ENCODE measurements around the gene AFF3. TPM values are rescaled to one million over a fixed set of nuclear protein-coding genes. Genes with fewer than 3 reads are reported as not detected.
A peak's percentile ranks its signal among the peaks of the same experiment; 100 is the strongest.

Gene AFF3
- 10 to 100 TPM in 1 of 3 donors, 1 to 10 TPM in 2; 4.2 to 56.6 (median 5.2) TPM for total RNA-seq
- long read RNA-seq, donor 1, partial matches to known transcripts, result 1 of 5 reads
- long read RNA-seq, donor 1, other reads (novel, unspliced or antisense), result 4 of 5 reads
- long read RNA-seq, donor 2, result 0 reads

GRCh38 chr2:100142393-100142792 is at the start of gene AFF3:
AFF3 (minus strand) TSS chr2:100142590; CDS start chr2:100104454, 38,136 bp downstream.
- no peaks in the 10 kb centered on the region for H3K4me1 ChIP-seq (ENCODE audit: low read depth)
- TF ChIP-seq, protein P1, sequence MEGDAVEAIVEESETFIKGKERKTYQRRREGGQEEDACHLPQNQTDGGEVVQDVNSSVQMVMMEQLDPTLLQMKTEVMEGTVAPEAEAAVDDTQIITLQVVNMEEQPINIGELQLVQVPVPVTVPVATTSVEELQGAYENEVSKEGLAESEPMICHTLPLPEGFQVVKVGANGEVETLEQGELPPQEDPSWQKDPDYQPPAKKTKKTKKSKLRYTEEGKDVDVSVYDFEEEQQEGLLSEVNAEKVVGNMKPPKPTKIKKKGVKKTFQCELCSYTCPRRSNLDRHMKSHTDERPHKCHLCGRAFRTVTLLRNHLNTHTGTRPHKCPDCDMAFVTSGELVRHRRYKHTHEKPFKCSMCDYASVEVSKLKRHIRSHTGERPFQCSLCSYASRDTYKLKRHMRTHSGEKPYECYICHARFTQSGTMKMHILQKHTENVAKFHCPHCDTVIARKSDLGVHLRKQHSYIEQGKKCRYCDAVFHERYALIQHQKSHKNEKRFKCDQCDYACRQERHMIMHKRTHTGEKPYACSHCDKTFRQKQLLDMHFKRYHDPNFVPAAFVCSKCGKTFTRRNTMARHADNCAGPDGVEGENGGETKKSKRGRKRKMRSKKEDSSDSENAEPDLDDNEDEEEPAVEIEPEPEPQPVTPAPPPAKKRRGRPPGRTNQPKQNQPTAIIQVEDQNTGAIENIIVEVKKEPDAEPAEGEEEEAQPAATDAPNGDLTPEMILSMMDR (IDR thresholded peaks at IDR 0.05), result no peak
- no peak within 1 kb of the TSS for H3K4me3 ChIP-seq
- no peaks in the 10 kb centered on the region for H3K9me3 ChIP-seq
- intact Hi-C loops (cut with DNase I, micrococcal nuclease), result no loop called here
- peak; percentile 78 for ATAC-seq
- DNase-seq, result peak in 1 of 3 donors; percentile 31
- H3K36me3 ChIP-seq (ENCODE audit: low read depth), result no peaks in the 10 kb centered on the region

GRCh38 chr2:100189387-100189786 is 47.0 kb upstream of the AFF3 start:
- no peak for ATAC-seq

DNA sequence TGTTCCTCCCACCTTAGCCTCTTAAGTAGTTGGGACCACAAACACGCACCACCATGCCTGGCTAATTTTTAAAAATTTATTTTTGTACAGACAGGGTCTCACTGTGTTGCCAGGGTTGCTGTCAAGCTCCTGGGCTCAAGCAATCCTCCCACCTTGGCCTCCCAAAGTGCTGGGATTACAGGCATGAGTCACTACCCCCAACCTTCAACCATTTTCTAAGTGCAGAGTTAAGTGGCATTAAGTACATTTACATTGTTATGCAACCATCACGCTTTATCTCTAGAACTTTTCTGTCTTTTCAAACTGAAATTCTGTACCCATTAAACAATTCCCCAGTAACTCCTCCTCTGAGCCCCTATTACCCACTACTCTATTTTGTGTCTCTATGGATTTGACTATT is 45.9 kb upstream of the AFF3 start:
- DNase-seq (no peak), ATAC-seq (no peak)

More at GRCh38 chr2:100189387-100189786, 47.0 kb upstream of the AFF3 start:
- Histone ChIP-seq H3K9me3 (no peaks in the 10 kb centered on the region), H3K36me3 (ENCODE audit: low read depth) (no peaks in the 10 kb centered on the region), H3K4me3 (no peak overlapping the region), H3K4me1 (ENCODE audit: low read depth) (no peaks in the 10 kb centered on the region)
- DNase-seq, result no peak
- TF ChIP-seq, protein P1 (IDR thresholded peaks at IDR 0.05), result no peak
- intact Hi-C loops (cut with DNase I, micrococcal nuclease), result no loop called here

DNA sequence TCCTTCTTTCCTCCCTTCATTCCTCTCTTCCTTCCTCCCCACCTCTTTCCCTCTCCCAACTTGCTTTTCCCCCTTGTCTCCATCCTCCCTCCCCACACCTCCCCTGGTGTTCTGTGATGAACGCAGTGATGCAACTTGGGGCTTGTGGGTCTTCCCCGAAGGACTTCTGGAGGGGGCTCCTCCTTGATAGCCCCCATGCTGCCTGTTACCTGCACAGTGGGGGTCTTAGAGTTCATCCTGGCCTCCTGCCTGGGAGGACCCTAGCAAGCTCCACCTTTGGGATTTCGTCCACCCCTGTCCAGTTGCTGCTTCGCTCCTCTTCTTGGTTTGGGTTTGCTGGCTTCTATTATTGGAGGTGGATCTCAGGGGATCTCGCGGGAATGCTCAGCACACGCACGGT is 43.7 kb upstream of the AFF3 start:
- intact Hi-C loops (cut with DNase I, micrococcal nuclease), result no loop called here
- Histone ChIP-seq H3K9me3 (no peaks in the 10 kb centered on the region), H3K4me1 (ENCODE audit: low read depth) (no peaks in the 10 kb centered on the region), H3K4me3 (no peak overlapping the region), H3K36me3 (ENCODE audit: low read depth) (no peaks in the 10 kb centered on the region)
- ATAC-seq (no peak), DNase-seq (no peak)
- TF ChIP-seq, protein P1 (IDR thresholded peaks at IDR 0.05), result no peak

More for the DNA sequence above, 45.9 kb upstream of the AFF3 start:
- Histone ChIP-seq H3K4me3 (no peak overlapping the region), H3K9me3 (no peaks in the 10 kb centered on the region), H3K4me1 (ENCODE audit: low read depth) (no peaks in the 10 kb centered on the region), H3K36me3 (ENCODE audit: low read depth) (no peaks in the 10 kb centered on the region)
- TF ChIP-seq, protein P1 (IDR thresholded peaks at IDR 0.05), result no peak
- intact Hi-C loops (cut with DNase I, micrococcal nuclease), result no loop called here

DNA sequence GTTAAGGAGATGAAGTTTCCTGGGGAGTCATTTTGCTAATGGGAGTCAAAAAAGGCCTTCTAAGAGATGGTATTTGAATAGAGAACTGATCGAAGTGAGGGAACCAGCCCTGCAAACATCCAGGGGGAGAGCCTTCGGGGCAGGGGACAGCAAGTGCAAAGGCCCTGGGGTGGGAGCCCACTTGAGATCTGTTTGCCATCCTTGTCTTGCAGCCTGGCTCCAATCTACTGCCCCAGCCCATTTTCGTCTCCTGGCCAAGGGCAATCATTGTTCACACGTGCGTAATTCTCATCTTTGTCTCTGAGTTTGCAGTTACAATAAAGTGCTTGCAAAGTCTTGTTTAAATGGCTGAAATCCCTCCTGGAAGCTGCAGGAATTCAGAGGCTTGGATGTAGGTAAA is 43.1 kb upstream of the AFF3 start:
- no peaks in the 10 kb centered on the region for H3K4me1 ChIP-seq (ENCODE audit: low read depth)
- H3K9me3 ChIP-seq, result no peaks in the 10 kb centered on the region
- H3K36me3 ChIP-seq (ENCODE audit: low read depth), result no peaks in the 10 kb centered on the region
- intact Hi-C loops (cut with DNase I, micrococcal nuclease), result no loop called here
- ATAC-seq, result no peak
- no peak for DNase-seq
- H3K4me3 ChIP-seq, result no peak overlapping the region
- TF ChIP-seq, protein P1 (IDR thresholded peaks at IDR 0.05), result no peak

- Histone ChIP-seq H3K4me1 (ENCODE audit: low read depth) (no peaks in the 10 kb centered on the region), H3K9me3 (no peaks in the 10 kb centered on the region), H3K4me3 (no peak overlapping the region), H3K36me3 (ENCODE audit: low read depth) (no peaks in the 10 kb centered on the region)
- no peak for ATAC-seq
- intact Hi-C loops (cut with DNase I, micrococcal nuclease), result no loop called here
- TF ChIP-seq, protein P1 (IDR thresholded peaks at IDR 0.05), result no peak
- DNase-seq, result no peak
These were observed 42.7 kb upstream of the AFF3 start for GRCh38 chr2:100185105-100185504.
